HG02870 (cell line): ENCODE results near the gene PCSK6.
"Not testable (repeated sequence)": the region's sequence is repeated elsewhere in the genome, so short reads cannot be mapped to it uniquely, and the experiment has no call there.

Experiments
- ATAC-seq: cut with Tn5 transposase; IDR thresholded peaks from one replicate; pipeline ENCODE4 v1.9.1; 2021; ENCODE audit warnings: mild to moderate bottlenecking, moderate library complexity; ENCODE audit not compliant: unreplicated experiment

Gene PCSK6

DNA sequence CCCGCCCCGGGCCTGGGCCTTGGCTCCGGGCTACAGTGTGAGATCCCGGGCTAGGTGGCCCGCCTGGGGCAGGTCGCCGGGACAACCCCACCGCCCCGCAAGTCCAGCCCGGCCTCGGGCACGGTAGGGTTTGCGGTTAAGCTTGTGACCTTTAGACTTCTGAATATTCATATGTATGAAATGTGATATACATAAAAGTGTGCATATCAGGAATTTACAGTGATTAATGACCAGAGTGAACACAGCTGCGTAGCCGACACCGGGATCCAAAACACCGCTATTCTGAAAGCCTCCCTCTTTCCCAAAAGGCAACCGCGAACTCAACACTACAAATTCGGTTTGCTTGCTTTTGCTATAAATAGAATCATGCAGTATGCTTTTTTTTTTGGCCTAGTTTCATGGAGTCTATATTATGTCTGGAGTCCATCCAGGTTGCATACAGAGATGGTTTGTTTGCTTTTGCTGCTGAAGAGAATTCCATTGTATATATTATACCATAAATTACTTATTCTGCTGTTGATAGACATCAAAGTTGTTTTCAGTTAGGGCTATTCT, 193.8 kb downstream of the PCSK6 start:
- ATAC-seq: no peak

DNA sequence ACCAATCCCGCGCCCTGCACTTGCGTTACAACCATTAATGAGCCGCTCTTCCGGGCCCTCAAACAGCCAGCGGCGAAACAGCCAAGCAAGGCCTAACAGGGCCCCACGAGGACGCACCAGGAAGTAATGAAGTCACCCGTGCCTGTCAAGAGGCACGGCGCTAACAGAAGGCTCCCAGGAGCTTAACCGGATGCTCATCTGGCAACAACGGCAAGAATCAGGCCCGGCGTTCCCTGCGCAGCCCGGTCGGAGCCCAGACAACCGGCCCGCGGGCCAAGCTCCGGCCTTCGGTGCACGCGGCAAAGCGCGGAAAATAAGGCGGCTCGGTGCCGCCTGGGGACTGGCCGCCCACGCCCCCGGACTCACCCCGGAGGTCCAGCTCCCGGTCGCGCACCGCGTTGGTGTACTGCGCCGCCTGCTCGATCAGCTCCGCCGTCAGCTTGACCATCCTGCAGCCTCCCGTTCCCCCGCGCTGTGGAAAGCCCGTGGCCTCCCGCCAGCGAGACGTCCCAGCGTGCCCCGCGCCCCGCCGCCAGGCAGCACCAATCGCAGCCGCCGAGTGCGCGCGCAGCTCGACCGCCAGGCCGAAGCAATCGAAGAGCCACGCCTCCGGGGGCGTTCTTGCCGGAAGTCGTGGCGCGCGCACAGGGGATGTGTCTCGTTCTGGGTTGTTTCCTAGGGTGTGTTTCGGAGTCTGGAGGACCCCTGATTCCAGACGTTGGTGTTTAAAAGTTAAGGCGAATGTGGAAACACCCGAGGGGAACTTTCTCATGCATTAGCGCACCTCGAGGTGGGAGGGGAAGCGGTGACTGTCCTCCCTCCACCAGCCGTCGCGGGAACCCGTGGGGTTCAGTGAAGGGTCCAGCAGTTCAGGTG, 194.5 kb downstream of the PCSK6 start, which contains the start of gene SNRPA1:
Gene SNRPA1, minus strand, starts transcription at position 518 of the 876 bp plus-strand sequence. Its CDS starts 70 bp downstream, at position 448.
- ATAC-seq: peak; percentile 68

GRCh38 chr15:101293122-101293521, 196.4 kb downstream of the PCSK6 start:
- ATAC-seq: no peak

GRCh38 chr15:101288905-101289513, 200.5 kb downstream of the PCSK6 start:
- no peak for ATAC-seq

GRCh38 chr15:101287342-101287741, 202.2 kb downstream of the PCSK6 start:
- ATAC-seq: not testable (repeated sequence)

DNA sequence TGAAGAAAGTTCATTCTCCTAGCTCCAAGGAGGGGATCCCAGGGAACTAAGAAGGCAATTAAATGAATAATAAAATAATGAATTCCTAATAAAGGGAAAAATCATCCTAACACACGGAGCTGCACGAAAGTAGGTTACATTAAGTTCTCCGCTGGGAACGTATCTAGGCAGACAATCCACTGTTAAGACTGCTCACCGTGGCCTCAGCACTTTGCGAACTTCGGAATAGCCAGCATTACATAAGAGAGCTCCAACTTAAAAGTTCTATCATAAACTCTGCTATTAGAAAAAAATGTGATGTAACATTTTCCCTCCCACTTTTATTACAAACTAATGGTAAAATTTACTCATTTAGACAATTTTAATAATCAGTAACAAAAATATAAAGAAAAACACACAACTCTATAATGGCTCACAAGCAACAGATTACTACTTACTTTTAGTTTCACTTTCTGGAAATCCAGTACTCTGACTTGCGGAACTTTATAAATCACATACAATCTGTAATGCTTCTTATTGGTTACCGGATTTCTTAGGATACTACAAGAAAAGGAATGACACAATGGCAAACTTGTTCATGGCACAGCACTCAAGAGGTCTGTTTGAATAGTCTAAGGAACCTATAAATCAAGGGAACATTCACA, 202.9 kb downstream of the PCSK6 start:
- no peak for ATAC-seq

DNA sequence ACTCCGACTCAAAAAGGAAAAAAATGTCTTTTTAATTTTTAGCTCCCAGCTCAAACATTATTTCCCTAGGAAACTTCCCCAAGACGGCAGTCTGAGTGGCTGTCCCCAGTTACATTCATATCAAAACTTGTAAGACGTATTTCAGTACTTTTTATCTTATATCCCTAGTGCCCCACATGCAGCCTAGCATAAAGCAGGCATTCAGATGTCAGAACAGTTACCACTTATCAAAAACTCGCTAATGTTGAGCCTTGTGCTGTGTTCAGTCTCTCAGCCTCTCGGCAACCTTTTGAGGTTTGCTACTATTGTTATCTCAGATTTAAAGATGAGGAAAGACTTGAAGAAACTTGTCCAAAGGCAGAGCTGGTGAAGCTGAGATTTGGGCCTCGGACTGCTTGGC, 205.6 kb downstream of the PCSK6 start:
- ATAC-seq: no peak

DNA sequence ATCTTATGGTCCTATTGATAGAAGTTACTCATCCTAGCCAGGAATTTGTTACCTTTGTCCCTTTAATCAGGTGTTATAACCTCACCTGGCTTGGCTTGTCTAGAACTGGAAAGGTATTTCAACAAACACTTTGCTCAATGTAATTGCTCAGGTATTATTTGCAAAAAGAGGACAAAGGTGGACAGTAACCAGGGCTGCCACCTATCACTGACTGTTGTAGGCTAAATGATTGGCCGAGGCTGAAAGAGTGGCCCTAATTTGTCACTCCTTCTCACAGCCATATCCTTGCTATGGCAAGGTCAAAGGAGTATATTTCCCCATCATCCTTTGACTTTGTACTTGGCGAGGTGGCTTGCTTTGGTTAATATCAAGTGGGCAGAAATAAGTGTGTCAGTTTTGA, 209.5 kb downstream of the PCSK6 start:
- no peak for ATAC-seq

- no peak for ATAC-seq
Measured at GRCh38 chr15:101277943-101278564, 211.5 kb downstream of the PCSK6 start.

DNA sequence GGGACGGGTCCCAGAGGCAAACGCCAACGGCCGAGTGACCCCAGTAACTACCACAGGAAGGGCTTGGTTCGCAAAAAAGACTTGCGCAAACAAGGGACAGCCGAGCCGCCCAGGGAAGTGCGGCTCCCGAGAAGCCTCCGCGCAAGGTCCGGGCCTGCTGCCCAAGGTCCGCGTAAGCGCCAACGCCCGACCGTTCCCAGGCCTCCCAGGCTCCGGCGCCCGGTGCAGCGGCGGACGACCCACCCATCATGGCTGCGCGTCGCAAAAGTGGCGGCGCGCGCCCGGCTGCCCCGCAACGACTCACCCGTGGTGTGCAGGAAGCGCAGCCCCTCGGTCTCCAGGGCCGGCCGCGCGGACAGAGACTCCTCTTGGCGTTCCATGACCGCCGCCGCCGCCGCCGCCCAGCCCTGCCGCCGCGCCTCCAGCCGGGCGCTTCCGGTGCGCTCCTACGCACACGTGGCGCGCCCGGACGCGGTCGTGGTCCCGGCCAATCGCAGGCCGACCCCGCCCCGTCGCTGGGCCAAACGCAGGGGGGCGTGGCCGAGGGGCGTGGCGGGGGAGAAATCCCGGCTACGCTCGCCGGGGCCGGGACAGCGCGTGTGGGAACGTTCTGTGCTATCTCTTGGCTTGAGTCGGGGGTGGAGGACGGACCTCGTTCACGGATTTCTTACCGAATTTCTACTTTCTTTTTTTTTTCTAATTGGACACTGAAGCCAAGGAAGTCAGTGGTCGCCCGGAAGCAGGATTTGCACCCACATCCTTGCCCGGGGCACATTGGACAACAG, 212.3 kb downstream of the PCSK6 start, which contains the start of gene SELENOS:
Gene SELENOS, minus strand, starts transcription at position 448 of the 785 bp plus-strand sequence. Its CDS starts 68 bp downstream, at position 380.
- peak; percentile 74 for ATAC-seq

- peak; percentile 46 for ATAC-seq
Measured at GRCh38 chr15:101276501-101277037, 212.9 kb downstream of the PCSK6 start.

DNA sequence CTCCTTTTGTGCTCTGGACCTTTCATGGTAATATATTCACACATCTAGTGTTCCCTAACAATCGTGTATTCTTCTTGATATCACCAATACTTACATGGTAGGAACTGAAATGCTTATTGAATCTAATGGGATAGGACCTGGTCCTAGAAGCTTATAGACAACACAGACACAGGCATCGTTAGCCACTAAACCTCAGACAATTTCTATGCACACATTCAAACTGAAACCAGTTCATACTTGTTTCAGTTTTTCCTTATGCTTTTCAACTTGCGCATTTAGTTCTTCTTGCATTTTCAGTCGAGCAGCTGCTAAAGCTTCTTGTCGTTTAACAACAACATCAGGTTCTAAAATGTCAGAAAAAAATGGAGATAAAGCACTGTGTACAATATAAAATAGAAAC, 214.5 kb downstream of the PCSK6 start:
- no peak for ATAC-seq

GRCh38 chr15:101273534-101273933, 216.0 kb downstream of the PCSK6 start:
- ATAC-seq: no peak

DNA sequence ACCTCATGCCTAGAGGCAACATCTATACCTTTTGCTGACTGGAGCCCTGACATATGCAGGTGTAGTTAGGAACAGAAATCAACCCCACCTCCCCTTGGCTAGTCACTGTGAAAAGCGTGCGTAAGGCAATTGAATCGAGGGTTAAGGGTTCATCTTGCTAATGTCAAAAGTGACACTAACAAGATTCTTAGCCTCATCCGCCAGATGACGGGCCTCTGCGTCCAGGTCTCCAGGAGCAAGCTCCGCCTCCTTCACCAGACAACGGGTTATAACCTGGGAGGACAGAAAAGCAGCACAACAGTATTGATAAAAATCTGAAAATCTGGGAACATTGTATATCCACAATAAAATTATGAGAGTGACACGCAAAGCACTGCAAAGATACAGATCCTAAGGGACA, 216.9 kb downstream of the PCSK6 start:
- no peak for ATAC-seq

DNA sequence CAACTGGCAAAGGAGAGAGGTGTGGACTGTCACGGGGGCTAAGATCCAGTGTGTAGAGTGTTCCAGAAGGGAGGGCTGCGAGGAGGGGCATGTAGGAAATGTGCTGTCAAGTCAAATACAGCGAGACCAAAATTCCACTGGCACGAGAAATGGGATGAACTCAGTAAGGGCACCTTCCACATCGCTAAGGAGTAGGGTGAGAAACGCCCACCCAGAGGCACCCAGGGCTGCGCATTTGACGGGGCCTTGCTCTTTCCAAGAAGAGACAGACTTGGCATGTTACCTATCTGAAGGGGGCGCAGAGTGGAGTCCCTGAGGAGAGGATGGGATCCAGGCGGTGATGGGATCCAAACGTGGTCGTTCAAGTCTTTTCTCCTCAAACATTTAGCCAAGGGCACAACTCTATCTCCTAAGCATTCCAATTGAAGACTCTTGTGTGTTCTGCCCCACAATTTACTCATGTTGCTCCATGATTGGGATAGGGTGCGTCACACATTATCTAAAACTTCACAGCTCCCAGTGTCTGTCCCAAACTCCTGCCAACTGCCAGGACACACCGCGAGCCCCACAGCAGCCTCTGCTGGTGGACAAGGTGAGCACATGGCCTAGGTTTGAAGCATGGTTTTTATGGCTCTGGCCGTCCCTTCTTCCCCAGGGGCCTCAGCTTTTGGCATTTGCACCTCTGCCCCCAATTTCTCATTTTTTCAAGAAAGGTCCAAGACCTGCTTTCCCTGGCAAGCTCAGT, 219.9 kb downstream of the PCSK6 start:
- ATAC-seq: no peak

DNA sequence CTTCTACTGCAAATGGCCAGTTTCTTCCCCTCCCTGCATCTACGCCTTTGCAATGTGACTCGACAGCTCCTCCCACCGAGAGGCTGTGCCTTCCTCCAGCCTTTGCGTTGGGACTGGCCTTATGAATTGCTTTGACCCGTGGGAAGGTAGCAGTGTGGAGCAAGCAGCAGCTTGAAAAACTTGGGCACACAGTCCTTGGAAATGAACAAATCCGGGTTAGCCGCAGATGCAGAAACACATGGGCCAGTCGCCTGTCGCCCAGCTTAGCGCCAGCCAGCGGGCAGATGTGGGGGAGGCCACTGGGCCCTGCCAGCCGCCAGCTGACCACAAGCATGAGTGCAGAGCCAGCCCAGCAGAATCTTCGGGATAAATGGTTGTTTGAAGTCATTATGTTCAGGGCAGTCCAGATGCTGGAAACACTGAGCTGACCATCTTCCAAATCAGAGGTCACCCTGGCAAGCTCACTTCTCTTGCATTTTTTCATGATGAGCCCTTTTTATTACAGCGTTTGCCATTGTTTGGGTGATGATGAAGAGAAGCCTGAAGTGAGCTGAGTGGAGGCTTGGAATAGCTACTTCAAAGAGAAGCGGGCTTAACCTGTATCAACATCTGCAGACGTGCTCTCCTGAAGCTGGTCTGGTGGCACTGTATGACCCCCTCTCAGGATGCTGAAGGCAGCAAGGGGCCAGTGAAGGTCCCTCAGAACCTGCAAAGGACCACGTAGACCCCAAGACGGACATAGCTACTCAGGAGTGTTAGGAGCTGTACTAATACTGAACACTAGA, 222.0 kb downstream of the PCSK6 start:
- no peak for ATAC-seq

GRCh38 chr15:101266787-101267186, 222.7 kb downstream of the PCSK6 start:
- ATAC-seq: no peak

DNA sequence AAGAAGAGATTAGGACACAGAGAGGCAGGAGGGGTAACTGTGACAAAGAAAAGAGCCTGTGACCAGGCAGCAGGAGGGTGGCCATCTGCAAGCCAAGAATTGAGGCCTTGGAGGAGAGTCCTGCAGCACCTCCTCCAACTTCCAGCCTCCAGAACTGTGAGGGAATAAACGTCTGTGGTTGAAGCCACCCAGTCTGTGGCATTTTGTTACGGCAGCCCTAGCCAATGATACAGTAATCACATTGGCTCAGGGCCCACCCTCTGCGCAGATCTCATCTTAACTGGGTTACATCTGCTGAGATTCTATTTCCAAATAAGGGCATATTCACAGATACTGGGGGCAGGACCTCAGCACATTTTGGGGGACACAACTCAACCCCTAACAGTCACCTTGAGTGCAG, 223.5 kb downstream of the PCSK6 start:
- no peak for ATAC-seq
